HepG2 (cell line): ENCODE data around the gene TMEM132D. TPM values are rescaled to one million over a fixed set of nuclear protein-coding genes. Genes with fewer than 3 reads are reported as not detected.

Source experiments
- ATAC-seq: fragments of 200-7000 bp; cut with Tn5 transposase; 3 replicates; pipeline ENCODE4 v1.9.1; 2020; ENCODE audit warnings: mild to moderate bottlenecking, moderate library complexity
- BruUV-seq: library from RNA; stranded (reverse); fragments of 400-500 nt; replicated peaks from 2 replicates; lab custom pipeline; 2021; lab: Mats Ljungman, UMichigan
- CTCF ChIA-PET: fragments of 300-600 bp; formaldehyde crosslinking; extraction: SDS; loops from one replicate; lab custom pipeline; 2021; ENCODE audit warnings: low total read pairs, inconsistent platforms, low intra/inter-chr PET ratio; lab: Yijun Ruan, JAX
- POLR2A ChIA-PET: fragments of 350-600 bp; sonication (Branson Sonifier 250); formaldehyde crosslinking; loops from one replicate; lab custom pipeline; 2020; ENCODE audit warnings: antibody characterized with exemption, inconsistent platforms; lab: Yijun Ruan, JAX
- DNase-seq: peaks from one replicate; pipeline ENCODE4 v3.0.0-alpha.2; 2015; ENCODE audit warnings: low spot score
- FAIRE-seq: peaks from 3 replicates; lab custom pipeline; 2011; peaks lifted over from hg19 to GRCh38; lab: Jason Lieb, UNC
- H2AFZ ChIP-seq: one replicate; pipeline ENCODE4 v1.6.1; 2011; ENCODE audit warnings: low read length, inconsistent platforms
- H3K27ac ChIP-seq: fragments of 300-600 bp; 3 replicates; pipeline ENCODE4 v1.8.0; 2011; ENCODE audit warnings: mixed run types, mild to moderate bottlenecking, mixed read lengths, low read length, inconsistent platforms; ENCODE audit not compliant: insufficient read depth; ENCODE audit errors: extremely low read length
- H3K27me3 ChIP-seq, 2 experiments: fragments of 200-600 bp in 1 of 2; 2 replicates in 1 of 2; 3 replicates in 1 of 2; pipeline versions ENCODE4 v1.6.0 to v1.8.0; 2011; ENCODE audit warnings: low read length in 2 of 2, mild to moderate bottlenecking in 2 of 2, moderate library complexity in 2 of 2, inconsistent platforms in 1 of 2; ENCODE audit not compliant: insufficient read depth in 2 of 2, control insufficient read depth in 1 of 2
- H3K36me3 ChIP-seq, 2 experiments: fragments of 200-600 bp in 1 of 2; replicated peaks in 1 of 2; 2 replicates in 1 of 2; 3 replicates in 1 of 2; pipeline versions ENCODE4 v1.5.1 to v1.8.0; 2011; ENCODE audit warnings: low read length in 2 of 2, inconsistent platforms in 1 of 2; ENCODE audit not compliant: insufficient read depth in 2 of 2, control insufficient read depth in 1 of 2
- H3K4me1 ChIP-seq: 2 replicates; pipeline ENCODE4 v1.5.1; 2012; ENCODE audit warnings: low read length, inconsistent platforms; ENCODE audit not compliant: insufficient read depth
- H3K4me2 ChIP-seq: 2 replicates; pipeline ENCODE4 v1.6.0; 2011; ENCODE audit warnings: low read depth, low read length, inconsistent platforms
- H3K4me3 ChIP-seq, 3 experiments: fragments of 200-600 bp in 1 of 3; sonication (generic), shearing (Covaris generic) in 1 of 3; replicated peaks in 1 of 3; 2 replicates each; pipeline ENCODE4 v1.5.1; 2011 to 2016; ENCODE audit warnings: low read length in 3 of 3, inconsistent platforms in 2 of 3, low read depth in 2 of 3, mild to moderate bottlenecking in 2 of 3, control low read depth in 1 of 3, mixed read lengths in 1 of 3; ENCODE audit not compliant: insufficient read depth in 1 of 3
- H3K79me2 ChIP-seq: one replicate; pipeline ENCODE4 v1.6.1; 2011; ENCODE audit warnings: low read length, inconsistent platforms; ENCODE audit not compliant: insufficient read depth
- H3K9ac ChIP-seq: 2 replicates; pipeline ENCODE4 v1.6.0; 2011; ENCODE audit warnings: mild to moderate bottlenecking, low read depth, low read length, inconsistent platforms; ENCODE audit not compliant: insufficient read depth
- H3K9me3 ChIP-seq: 2 replicates; pipeline ENCODE4 v1.5.1; 2012; ENCODE audit warnings: mild to moderate bottlenecking, low read length
- H4K20me1 ChIP-seq: 2 replicates; pipeline ENCODE4 v1.6.0; 2011; ENCODE audit warnings: inconsistent platforms, mild to moderate bottlenecking, low read length, moderate library complexity; ENCODE audit not compliant: insufficient read depth
- ATF2 ChIP-seq: sonication (generic); formaldehyde crosslinking; IDR thresholded peaks from 2 replicates; pipeline ENCODE4 v1.4.0; 2020; ENCODE audit warnings: missing genetic modification reagents
- EP300 ChIP-seq, 3 experiments: sonication (generic) in 1 of 3; formaldehyde crosslinking in 1 of 3; IDR thresholded peaks; 2 replicates each; pipeline versions ENCODE4 v1.5.1 to v1.6.1; 2011 to 2020; ENCODE audit warnings: low read depth in 2 of 3, low read length in 2 of 3, borderline replicate concordance in 1 of 3, improper control_type of control experiment in 1 of 3, mild to moderate bottlenecking in 1 of 3, missing genetic modification reagents in 1 of 3, moderate library complexity in 1 of 3
- ESRRA ChIP-seq: sonication (generic); formaldehyde crosslinking; IDR thresholded peaks from 2 replicates; pipeline ENCODE4 v1.5.1; 2020; ENCODE audit warnings: mild to moderate bottlenecking, low read depth, missing genetic modification reagents
- ETV6 ChIP-seq: sonication (generic); formaldehyde crosslinking; conservative IDR thresholded peaks from 2 replicates; pipeline ENCODE4 v1.4.0; 2020; ENCODE audit warnings: missing genetic modification reagents
- IKZF4 ChIP-seq: sonication (generic); formaldehyde crosslinking; IDR thresholded peaks from 2 replicates; pipeline ENCODE4 v1.5.1; 2020; ENCODE audit warnings: borderline replicate concordance, mild to moderate bottlenecking, low read depth, missing genetic modification reagents; ENCODE audit errors: not compliant biosample characterization
- LCORL ChIP-seq, 2 experiments: fragments of 450-650 bp in 1 of 2; sonication (generic) in 1 of 2; formaldehyde crosslinking in 1 of 2; IDR thresholded peaks; 2 replicates each; pipeline versions ENCODE4 v1.5.0 to v1.6.1; 2017 to 2020; ENCODE audit warnings: antibody characterized with exemption in 1 of 2, missing genetic modification reagents in 1 of 2
- RBFOX2 ChIP-seq: fragments of 200-400 bp; formaldehyde crosslinking; IDR thresholded peaks from 2 replicates; pipeline ENCODE4 v1.6.1; 2017; ENCODE audit warnings: low read depth, mild to moderate bottlenecking, low read length
- ZNF367 ChIP-seq: sonication (generic); formaldehyde crosslinking; IDR thresholded peaks from 2 replicates; pipeline ENCODE4 v1.4.0; 2020; ENCODE audit warnings: missing genetic modification reagents, borderline replicate concordance
- WGBS: methylation state at CpG from one replicate; pipeline ENCODE4 v1.1.6; 2017; ENCODE audit warnings: low lambda C conversion rate; 5-methylcytosine and 5-hydroxymethylcytosine counted together
- in situ Hi-C: cut with HindIII; loops from 2 replicates; pipeline ENCODE4 v1.10.0; 2017; ENCODE audit warnings: low pct_unique_long_range_greater_than_20kb; ENCODE audit not compliant: extremely low pct_ligation_motif_present
- intact Hi-C: fragments of 100-400 bp; cut with micrococcal nuclease; formaldehyde crosslinking; loops from one replicate; pipeline ENCODE4 v1.10.0; 2022; ENCODE audit not compliant: unreplicated experiment
- polyA plus RNA-seq, 8 experiments: library from polyadenylated mRNA; depleted of rRNA in 3 of 8; stranded (reverse) in 7 of 8; unstranded in 1 of 8; fragments of >200 nt; fragmentation: Illumina TruSeq in 4 of 8; extraction: Trizol in 4 of 8; gene quantifications; 2 replicates each; pipeline versions ENCODE4 v1.2.1 to v1.2.3, GENCODE V29; 2011 to 2016; ENCODE audit warnings: low read depth in 4 of 8, missing spikeins in 1 of 8, mixed read lengths in 1 of 8; ENCODE audit not compliant: insufficient read depth in 1 of 8
- total RNA-seq, 5 experiments: library from RNA; depleted of rRNA; stranded (reverse); fragments of >200 nt; fragmentation: Illumina TruSeq; extraction: Trizol; gene quantifications; 2 replicates each; pipeline ENCODE4 v1.2.3, GENCODE V29; 2016; ENCODE audit warnings: low read depth in 1 of 5
- TF ChIP-seq, protein P1 (sequence below): sonication (generic); formaldehyde crosslinking; IDR thresholded peaks from 2 replicates; pipeline ENCODE4 v1.4.0; 2020; ENCODE audit warnings: mild to moderate bottlenecking, missing genetic modification reagents
- TF ChIP-seq, protein P2 (sequence below): sonication (generic); formaldehyde crosslinking; IDR thresholded peaks from 2 replicates; pipeline ENCODE4 v1.4.0; 2020; ENCODE audit warnings: missing genetic modification reagents

Gene TMEM132D
- total and polyA plus RNA-seq, 2 of the 13 experiments (the other 11 are each of a cell fraction or from before 2014, with no cell fraction given) = not detected

- TF ChIP-seq ESRRA (CRISPR knock-in tag) = no peak
- TF ChIP-seq, protein P1, sequence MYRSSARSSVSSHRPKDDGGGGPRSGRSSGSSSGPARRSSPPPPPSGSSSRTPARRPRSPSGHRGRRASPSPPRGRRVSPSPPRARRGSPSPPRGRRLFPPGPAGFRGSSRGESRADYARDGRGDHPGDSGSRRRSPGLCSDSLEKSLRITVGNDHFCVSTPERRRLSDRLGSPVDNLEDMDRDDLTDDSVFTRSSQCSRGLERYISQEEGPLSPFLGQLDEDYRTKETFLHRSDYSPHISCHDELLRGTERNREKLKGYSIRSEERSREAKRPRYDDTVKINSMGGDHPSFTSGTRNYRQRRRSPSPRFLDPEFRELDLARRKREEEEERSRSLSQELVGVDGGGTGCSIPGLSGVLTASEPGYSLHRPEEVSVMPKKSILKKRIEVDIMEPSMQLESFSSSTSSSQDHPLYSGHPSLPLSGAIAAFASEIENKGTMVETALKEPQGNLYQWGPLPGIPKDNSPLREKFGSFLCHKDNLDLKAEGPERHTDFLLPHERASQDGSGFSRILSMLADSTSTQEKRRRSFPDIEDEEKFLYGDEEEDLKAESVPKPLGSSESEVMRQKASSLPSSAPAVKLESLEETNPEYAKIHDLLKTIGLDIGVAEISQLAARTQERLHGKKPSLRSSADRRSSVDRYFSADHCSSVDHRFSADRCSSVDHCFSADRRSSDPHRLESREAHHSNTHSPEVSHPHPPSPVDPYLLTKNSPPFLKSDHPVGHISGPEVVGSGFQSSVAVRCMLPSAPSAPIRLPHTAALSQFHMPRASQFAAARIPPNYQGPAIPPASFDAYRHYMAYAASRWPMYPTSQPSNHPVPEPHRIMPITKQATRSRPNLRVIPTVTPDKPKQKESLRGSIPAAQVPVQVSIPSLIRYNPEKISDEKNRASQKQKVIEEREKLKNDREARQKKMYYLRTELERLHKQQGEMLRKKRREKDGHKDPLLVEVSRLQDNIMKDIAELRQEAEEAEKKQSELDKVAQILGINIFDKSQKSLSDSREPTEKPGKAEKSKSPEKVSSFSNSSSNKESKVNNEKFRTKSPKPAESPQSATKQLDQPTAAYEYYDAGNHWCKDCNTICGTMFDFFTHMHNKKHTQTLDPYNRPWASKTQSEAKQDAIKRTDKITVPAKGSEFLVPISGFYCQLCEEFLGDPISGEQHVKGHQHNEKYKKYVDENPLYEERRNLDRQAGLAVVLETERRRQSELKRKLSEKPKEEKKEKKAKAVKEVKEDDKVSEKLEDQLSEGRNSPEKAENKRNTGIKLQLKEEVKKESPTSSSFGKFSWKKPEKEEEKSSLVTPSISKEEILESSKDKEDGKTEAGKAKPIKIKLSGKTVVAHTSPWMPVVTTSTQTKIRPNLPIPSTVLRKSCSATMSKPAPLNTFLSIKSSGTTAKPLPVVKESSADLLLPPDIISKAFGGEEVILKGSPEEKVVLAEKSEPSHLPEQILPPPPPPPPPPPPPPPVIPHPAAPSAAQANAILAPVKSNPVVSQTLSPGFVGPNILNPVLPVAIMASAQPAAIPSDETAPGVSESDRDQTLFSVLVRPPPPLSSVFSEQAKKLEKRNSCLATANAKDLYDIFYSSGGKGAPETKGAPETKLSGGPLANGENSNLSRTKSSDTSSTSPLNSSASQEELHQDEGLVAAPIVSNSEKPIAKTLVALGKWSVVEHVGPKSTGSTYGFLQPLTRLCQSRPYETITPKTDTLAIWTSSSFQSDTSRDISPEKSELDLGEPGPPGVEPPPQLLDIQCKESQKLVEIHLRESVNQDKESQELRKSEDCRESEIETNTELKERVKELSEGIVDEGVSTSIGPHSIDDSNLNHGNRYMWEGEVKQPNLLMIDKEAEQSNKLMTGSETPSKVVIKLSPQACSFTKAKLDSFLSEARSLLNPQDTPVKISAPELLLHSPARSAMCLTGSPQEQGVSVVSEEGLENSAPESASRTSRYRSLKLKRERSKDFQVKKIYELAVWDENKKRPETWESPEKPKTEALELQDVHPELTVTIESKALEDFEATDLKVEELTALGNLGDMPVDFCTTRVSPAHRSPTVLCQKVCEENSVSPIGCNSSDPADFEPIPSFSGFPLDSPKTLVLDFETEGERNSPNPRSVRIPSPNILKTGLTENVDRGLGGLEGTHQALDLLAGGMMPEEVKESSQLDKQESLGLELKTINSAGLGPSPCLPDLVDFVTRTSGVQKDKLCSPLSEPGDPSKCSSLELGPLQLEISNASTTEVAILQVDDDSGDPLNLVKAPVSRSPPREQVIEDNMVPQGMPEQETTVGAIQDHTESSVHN (CRISPR knock-in tag) = no peak
These were observed 802.4 kb downstream of the TMEM132D start (continued) for GRCh38 chr12:129101404-129101803.

GRCh38 chr12:129097451-129097850 is 806.4 kb downstream of the TMEM132D start:
- 3% methylated on average over 3 of the region's 3 CpGs for WGBS
- no peak for FAIRE-seq
- no peak overlapping the region for H3K4me3 ChIP-seq
- intact Hi-C loops = no loop called here
- ATAC-seq = no peak
- H3K4me1 ChIP-seq = no peaks in the 10 kb centered on the region
- no peaks in the 10 kb centered on the region for H3K79me2 ChIP-seq
- in situ Hi-C loops = no loop called here
- DNase-seq = no peak
- no peak overlapping the region for H3K9ac ChIP-seq
- no peaks in the 10 kb centered on the region for H4K20me1 ChIP-seq
- no peaks in the 10 kb centered on the region; a peak in 1 of 5 replicates for H3K27me3 ChIP-seq
- H3K27ac ChIP-seq = no peak overlapping the region
- no peak overlapping the region for H2AFZ ChIP-seq
- H3K4me2 ChIP-seq = no peak overlapping the region
- no TSS peak for BruUV-seq
- POLR2A ChIA-PET = no interaction called here
- H3K36me3 ChIP-seq = no peaks in the 10 kb centered on the region
- CTCF ChIA-PET = no interaction called here
- no peaks in the 10 kb centered on the region for H3K9me3 ChIP-seq
- TF ChIP-seq RBFOX2 (no peak), IKZF4 (no peak), ATF2 (no peak), LCORL (IDR thresholded peaks at IDR 0.05) (no peak), LCORL (CRISPR knock-in tag; IDR thresholded peaks at IDR 0.05) (no peak), EP300 (IDR thresholded peaks at IDR 0.05; ENCODE audit: low read depth in 2 of 2, low read length in 2 of 2) (no peak), EP300 (CRISPR knock-in tag; IDR thresholded peaks at IDR 0.05; ENCODE audit: borderline replicate concordance) (no peak), ETV6 (CRISPR knock-in tag) (no peak), ZNF367 (CRISPR knock-in tag) (no peak)
- TF ChIP-seq, protein P2, sequence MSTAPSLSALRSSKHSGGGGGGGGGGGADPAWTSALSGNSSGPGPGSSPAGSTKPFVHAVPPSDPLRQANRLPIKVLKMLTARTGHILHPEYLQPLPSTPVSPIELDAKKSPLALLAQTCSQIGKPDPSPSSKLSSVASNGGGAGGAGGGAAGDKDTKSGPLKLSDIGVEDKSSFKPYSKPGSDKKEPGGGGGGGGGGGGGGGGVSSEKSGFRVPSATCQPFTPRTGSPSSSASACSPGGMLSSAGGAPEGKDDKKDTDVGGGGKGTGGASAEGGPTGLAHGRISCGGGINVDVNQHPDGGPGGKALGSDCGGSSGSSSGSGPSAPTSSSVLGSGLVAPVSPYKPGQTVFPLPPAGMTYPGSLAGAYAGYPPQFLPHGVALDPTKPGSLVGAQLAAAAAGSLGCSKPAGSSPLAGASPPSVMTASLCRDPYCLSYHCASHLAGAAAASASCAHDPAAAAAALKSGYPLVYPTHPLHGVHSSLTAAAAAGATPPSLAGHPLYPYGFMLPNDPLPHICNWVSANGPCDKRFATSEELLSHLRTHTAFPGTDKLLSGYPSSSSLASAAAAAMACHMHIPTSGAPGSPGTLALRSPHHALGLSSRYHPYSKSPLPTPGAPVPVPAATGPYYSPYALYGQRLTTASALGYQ = no peak
